HG03095 (cell line): ENCODE results near the gene PKP1.
"Not testable (repeated sequence)": the region's sequence is repeated elsewhere in the genome, so short reads cannot be mapped to it uniquely, and the experiment has no call there.

ENCODE experiments used
- ATAC-seq: cut with Tn5 transposase; IDR thresholded peaks from one replicate; pipeline ENCODE4 v1.9.1; 2021; ENCODE audit warnings: moderate library complexity; ENCODE audit not compliant: unreplicated experiment

Gene PKP1, protein sequence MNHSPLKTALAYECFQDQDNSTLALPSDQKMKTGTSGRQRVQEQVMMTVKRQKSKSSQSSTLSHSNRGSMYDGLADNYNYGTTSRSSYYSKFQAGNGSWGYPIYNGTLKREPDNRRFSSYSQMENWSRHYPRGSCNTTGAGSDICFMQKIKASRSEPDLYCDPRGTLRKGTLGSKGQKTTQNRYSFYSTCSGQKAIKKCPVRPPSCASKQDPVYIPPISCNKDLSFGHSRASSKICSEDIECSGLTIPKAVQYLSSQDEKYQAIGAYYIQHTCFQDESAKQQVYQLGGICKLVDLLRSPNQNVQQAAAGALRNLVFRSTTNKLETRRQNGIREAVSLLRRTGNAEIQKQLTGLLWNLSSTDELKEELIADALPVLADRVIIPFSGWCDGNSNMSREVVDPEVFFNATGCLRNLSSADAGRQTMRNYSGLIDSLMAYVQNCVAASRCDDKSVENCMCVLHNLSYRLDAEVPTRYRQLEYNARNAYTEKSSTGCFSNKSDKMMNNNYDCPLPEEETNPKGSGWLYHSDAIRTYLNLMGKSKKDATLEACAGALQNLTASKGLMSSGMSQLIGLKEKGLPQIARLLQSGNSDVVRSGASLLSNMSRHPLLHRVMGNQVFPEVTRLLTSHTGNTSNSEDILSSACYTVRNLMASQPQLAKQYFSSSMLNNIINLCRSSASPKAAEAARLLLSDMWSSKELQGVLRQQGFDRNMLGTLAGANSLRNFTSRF

DNA sequence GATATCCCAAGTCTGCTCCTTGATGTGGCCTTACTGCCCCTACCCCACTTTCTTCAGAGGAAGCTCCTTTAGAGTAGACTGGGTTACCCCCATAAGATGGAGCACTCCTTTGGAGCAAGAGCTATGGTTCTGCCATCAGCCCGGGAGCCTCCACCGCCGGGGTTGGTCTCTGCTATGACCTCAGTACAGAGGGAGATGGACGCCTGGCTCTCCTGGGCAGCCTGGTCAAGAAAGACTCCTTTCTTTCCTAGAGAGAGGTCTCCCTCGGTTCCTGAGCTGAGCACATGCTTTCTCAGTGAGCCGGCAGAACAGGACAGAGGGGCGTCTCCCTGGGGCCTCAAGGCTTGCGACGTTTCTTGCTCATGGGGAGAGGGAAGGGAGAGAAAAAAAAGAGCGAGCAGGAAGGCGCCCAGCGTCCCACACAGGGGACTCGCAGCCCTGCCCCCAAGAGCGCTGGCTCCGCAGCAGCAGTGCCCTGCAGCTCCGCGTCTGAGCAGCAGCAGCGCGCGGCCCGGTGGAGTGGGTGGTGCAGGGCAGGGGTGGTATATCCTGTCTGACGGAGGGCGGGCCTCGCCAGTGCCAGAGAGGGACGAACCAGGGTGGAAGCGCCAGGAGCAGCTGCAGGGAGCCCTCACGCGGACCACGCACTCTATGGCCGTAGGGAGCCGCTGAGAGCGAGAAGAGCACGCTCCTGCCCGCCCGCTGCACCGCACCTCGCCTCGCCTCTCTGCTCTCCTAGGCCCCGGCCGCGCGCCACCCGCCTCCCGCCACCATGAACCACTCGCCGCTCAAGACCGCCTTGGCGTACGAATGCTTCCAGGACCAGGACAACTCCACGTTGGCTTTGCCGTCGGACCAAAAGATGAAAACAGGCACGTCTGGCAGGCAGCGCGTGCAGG is at the start of gene PKP1:
PKP1 (plus strand) TSS at position 576 of the 899 bp plus-strand sequence; CDS start at position 773, 197 bp downstream.
- no peak for ATAC-seq

DNA sequence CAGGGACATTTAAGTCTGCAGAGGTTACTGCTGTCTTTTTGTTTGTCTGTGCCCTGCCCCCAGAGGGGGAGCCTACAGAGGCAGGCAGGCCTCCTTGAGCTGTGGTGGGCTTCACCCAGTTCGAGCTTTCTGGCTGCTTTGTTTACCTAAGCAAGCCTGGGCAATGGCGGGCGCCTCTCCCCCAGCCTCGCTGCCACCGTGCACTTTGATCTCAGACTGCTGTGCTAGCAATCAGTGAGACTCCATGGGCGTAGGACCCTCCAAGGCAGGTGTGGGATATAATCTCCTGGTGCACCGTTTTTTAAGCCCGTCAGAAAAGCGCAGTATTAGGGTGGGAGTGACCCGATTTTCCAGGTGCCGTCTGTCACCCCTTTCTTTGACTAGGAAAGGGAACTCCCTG is 43.7 kb upstream of the PKP1 start:
- not testable (repeated sequence) for ATAC-seq

DNA sequence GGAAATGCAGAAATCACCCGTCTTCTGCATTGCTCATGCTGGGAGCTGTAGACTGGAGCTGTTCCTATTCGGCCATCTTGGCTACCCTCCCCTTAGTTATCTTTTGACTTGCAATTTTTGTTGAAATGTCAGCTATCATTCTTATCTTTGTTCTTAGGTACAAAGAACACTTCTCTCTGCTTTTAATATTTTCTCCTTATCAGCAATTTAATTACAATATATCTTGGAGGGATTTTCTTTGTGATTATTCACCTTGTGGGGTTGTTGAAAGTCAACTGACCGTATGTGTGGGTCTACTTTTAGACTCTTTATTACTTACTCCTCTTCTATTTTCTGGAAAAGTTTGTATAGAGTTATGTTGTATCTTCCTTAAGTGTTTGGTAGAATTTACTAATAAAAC is 43.1 kb upstream of the PKP1 start:
- no peak for ATAC-seq

DNA sequence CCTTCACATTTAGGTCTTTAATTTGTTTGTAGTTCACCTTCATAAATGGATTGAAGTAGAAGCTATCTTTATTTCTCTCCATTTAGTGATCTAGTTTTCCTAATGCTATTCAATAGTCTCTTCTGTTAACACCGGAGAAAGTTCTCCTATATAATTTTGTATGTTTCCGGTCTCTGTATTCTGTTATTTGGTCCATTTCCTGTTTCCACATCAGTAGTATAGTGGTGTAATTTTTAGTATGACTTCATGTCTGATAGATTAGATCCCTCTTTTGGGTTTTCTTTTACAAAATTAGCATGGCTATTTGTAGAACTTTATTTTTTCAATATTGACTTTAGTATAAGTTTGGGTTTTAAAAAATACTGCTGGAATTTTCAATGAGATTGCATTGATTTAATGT is 41.6 kb upstream of the PKP1 start:
- ATAC-seq, result no peak

DNA sequence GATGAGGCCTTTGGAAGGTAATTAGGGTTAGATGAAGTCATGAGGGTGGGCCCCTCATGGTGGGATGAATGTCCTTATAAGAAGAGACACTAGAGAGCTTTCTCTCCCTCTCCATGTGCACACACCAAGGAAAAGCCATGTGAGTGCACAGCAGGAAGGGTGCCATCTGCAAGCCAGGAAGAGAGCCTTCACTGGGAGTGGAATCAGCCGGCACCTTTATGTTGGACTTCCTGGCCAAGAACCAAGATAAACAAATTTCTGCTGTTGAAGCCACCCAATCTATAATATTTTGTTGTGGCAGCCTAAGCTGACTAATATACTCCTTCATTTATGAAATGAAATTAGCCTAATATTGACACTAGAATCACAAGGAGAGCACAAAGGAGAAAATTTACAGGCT is 38.2 kb upstream of the PKP1 start:
- ATAC-seq, result no peak

DNA sequence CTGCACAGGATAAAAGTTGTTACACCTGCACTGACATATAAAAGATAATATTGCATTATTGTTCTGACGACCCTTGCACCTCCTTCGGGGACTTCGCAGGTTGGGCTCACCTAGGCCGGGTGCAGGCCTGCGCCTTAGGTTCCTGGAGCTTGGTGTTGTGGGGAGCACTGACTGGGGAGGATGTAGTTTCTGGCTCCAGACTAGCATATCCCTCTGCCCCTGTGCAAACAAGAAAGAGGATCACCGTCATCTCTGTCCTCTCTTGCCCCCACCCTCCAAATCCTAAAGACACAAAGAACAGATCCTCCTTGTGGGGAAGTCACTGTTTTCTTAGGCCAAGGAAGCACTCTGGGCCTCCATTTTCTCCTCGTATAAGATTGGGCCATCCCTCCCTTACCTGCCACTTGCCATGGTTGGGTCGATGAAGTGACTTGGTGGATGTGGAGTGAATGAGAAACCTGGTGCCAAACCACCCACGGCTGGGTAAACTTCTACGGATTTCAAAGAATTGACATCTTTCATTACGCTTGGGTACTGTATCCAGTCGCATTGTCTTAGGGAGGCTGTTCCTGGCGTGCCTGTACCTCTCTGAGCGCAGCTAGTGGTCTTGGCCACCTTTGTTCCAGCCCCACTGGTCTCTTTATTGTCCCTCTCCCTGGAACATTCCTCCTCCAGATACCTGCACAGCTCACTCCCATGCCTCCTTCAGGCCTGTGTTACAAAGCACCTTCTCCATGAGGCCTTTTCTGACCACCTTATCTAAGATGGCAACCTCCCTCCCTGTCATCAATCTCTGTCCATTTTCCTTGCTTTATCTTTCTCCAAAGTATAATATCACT is 34.4 kb upstream of the PKP1 start:
- no peak for ATAC-seq

DNA sequence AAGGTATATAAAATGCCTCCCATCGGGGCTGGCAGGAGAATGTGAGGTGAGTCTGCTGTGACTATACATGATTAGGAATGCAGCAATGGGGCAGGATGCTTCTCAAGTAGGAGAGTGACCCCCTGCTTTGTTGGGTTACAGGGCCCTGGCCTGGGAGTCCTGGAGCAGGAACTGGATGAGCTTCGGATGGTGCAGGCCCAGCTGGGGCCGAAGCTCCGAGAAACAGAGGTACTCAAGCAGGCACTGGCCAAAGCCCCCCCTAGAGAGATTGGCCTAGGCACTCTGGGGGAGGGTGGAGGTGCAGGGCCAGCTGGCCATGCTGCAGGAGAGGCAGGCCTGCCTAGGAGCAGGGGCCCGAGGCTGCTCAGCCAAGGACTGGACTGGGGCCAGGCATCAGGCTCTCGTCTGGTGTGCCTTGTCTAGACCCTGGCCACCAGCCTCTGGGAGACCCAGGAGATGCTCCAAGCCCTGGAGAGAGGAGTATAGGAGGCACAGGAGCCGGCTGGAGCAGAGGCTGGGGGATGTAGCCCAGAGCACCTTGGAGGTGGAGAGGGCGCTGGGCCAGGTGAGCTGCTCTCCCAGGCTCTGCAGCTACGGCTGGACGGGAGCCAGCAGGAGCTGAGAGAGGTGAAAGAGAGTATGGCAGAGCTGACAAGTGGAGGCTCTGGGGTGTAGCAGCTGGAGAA is 32.8 kb upstream of the PKP1 start:
- ATAC-seq, result no peak

DNA sequence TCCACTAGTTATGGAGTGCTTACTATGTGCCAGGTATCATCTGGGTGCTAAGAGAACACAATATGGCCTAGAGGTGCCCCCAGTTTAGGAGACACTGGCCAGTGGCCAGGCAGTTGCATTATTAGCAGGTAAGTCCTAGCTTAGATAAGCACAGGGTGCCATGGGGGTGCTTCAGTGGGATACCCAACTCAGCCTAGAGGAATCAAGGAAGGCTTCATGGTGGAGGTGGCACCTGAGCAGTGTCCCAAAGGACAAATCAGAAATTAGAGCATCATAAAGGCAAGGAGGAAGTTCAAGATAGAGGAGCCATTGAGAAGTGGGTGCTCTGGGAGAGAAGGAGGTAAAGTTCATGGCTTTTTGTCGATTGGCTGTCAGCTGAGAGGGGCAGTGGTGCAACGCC is 31.9 kb upstream of the PKP1 start:
- no peak for ATAC-seq

DNA sequence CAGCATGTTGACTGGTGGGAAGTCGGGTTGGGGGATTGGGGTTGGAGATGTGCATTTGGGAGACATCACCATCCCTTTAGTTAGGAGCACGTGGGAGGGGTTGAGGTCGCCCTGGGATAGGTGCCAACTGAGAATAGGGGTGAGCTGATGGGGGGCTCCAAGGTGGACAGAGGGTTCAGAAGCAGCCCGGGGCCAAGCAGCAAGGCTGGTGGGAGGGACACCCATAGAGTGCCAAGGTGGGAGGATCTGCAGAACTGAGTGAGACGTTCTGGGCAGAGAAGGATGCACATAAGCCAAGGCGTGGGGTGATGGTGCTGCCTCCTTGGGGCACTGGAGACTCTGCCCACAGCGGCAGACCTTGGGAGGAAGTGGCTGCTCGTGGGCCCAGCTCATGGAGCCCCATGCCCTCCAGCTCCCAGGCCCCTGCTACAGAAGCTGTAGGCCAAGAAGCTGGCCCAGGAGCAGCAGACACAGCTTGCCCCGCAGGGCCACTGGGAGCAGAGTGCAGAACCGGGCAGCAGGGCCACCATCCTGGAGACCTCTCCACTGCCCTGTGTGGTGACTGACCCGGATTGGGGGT is 31.4 kb upstream of the PKP1 start:
- ATAC-seq, result no peak

DNA sequence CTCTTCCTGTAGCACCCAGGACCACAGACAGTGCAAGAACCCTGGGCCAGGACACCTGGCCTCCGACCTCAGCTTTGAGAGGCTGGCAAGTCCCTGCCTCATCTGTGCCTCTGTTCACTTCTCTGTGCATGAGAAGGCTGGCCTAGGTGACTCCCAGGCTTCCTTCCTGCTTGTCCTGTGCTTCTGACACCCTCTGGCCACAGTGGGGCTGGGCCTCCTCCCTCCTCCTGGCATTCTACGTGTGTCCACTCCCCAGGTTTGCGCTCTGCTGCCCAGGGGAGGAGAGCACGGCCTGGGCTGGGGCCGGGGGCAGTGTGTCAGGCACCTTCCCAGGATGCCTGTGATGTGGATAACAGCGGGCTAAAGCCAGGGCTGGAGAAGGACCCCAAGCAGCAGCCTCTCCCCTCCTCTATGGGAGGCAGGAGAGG is 30.3 kb upstream of the PKP1 start:
- no peak for ATAC-seq

DNA sequence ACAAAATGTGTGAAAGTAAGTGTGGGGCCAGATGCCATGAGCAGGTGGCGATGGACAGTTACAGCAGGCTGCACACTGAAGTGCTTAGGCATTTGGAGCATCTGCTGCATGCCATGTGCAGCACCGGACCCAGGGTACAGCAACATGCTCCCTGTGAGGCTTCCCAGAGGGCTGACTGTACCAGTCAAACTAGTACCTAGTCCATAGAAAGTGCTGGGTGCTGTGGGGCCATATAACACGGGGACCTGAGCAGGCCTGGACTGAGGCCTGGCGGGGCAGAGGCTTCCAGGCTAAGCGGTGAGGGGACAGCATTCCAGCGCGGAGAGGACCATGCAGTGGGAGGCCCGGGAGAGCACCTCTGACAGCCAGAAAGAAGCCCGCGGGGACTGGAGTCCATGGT is 29.9 kb upstream of the PKP1 start:
- no peak for ATAC-seq

DNA sequence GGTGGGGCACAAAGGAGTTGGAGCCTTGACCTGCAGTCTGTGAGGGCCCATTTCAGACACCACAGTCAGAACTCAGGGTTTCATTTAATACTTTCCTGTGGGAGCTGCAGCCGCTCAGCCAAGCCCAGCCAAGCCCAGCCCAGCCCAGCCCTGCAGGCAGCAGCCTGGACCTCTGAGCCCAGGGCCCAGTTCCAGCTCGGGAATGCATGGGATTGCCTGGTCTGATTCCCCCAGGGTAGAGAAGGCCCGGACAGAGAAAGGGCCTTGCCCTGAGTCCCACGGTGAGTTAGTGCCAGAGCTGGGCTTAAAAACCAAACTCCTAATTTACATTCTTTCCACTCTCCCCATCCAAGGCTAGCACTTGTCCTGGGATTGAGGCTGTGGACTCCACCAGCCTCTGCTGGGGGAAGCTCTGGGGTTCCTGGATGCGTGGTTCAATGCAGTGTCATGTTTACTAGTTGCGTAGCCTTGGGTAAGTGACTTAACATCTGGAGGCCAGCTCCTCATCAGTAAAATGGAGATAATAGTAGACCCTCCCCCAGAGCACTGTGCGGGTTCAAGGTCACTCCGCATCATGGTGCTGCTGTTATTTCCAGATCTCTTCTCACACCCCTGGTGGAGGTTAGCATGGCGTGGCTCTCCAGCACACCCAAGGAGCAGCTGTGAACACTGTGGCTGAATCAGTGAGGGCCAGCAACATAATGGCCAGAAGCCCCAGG is 29.2 kb upstream of the PKP1 start:
- no peak for ATAC-seq

DNA sequence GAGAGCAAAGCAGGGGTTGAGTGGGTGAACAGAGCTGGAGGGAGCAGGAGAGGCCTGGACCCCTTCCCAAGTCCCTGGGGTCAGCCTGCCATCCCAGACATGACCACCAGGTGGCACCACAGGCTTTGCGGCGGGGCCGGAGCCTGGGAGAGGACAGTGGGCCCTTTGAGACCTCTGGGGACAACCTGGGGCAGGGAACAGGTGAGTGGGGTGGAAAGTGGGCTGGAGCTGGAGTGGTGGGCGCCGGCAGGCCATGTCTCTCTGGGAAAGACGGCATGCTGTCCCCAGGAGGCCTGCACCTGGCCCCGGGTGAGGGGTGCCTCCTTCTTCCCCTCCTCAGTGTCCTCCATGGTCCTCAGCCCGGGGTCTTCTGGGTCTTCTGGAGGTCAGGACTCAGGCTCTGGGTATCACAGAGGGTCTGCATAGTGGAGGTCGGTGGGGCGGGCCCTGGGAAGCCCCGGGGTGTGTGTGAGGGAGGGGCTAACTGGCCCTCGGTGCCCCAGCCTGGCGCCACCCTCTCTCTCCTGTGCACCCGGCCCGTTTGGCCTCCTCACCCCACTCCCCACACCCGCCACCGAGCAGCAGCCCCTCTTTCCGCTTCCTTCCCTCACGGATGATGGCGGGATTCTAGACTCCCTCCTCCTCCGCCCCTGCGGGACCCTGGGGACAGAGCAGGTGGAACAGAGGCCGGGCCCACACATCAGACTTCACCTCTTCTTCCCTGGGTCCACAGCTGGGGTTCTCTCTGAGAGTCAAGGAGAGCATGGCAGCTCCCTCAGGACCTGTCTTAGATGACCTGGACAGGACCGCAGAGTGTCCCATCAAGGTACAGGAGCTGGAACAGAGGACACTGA is 28.5 kb upstream of the PKP1 start:
- ATAC-seq, result no peak

DNA sequence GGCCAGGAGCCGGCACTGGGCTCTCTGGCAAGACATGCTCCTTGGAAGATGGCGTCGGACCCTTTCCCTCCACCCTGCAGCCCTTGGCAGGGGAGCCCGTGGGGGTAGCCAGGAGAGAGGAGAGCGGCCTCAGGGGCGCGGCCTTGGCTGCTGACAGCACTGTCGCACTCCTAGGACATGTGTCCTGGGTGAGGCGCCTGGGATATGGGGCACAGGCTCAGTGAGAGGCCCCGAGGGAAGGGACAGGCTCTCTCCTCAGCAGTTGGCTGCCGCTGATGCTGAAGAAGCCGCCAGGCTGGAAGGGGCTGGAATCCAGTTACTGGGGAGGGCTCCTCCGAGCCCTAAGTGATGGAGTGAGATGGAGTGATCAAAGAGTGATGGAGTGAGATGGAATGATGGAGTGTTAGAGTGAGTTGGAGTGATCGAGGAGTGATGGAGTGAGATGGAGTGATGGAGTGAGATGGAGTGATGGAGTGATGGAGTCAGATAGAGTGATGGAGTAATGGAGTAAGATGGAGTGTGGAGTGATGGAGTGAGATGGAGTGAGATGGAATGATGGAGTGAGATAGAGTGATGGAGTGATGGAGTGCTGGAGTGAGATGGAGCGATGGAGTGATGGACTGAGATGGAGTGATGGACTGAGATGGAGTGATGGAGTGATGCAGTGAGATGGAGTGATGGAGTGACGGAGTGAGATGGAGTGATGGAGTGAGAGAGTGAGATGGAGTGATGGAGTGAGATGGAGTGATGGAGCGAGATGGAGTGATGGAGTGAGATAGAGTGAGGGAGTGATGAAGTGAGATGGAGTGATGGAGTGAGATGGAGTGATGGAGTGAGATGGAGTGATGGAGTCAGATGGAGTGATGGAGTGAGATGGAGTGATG is 27.6 kb upstream of the PKP1 start:
- ATAC-seq, result no peak

DNA sequence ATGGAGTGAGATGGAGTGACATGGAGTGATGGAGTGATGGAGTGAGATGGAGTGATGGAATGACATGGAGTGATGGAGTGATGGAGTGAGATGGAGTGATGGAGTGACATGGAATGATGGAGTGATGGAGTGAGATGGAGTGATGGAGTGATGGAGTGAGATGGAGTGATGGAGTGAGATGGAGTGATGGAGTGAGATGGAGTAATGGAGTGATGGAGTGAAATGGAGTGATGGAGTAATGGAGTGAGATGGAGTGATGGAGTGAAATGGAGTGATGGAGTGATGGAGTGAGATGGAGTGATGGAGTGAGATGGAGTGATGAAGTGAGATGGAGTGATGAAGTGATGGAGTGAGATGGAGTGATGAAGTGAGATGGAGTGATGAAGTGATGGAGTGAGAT is 25.2 kb upstream of the PKP1 start:
- not testable (repeated sequence) for ATAC-seq

DNA sequence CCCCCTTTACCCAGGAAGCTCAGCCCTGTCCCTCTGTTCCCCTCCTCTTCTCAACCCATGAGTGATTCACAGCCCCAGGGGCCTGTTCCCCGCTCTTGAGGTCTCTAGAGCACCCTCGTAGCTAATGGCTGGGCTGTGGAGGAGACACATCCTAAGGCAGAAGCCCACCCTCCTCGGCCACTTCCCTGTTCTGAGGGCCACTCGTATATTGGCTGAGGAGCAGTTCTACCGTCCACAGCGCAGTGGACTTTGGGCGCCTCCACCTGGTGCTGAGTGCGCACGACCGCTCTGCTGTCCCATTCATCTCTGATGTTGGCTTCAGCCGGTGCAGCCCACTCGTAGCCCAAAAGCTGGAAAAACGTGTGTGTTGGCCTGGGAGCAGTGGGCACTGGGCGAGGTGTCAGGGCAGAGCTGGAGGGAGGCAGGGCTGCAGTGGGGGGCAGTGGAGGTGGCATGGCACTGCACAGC is 24.5 kb upstream of the PKP1 start:
- ATAC-seq, result no peak
